ENCODE results near the gene PLXDC1.

DNA sequence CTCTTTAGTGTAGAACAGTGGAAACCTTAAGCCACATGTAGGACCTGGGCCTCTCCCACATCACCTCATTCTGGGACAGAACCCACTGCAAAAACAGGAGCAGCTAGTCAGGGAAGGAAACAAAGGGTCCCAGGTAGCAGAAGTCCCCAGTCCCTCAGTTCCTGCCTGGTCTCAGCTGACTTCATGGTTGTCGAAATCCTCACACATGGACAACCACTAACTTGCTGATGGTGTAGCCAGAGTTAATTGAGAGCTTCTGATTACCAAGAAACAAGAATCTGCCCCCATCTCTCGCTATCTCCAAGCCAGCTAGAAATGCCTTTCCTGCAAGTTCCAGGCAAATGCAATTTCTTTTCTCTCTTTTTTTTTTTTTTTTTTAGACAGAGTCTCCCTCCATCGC, 18.1 kb upstream of the PLXDC1 start:
- TF ChIP-seq POLR2A (IDR thresholded peaks at IDR 0.05): no peak
- TF ChIP-seq, protein P1, sequence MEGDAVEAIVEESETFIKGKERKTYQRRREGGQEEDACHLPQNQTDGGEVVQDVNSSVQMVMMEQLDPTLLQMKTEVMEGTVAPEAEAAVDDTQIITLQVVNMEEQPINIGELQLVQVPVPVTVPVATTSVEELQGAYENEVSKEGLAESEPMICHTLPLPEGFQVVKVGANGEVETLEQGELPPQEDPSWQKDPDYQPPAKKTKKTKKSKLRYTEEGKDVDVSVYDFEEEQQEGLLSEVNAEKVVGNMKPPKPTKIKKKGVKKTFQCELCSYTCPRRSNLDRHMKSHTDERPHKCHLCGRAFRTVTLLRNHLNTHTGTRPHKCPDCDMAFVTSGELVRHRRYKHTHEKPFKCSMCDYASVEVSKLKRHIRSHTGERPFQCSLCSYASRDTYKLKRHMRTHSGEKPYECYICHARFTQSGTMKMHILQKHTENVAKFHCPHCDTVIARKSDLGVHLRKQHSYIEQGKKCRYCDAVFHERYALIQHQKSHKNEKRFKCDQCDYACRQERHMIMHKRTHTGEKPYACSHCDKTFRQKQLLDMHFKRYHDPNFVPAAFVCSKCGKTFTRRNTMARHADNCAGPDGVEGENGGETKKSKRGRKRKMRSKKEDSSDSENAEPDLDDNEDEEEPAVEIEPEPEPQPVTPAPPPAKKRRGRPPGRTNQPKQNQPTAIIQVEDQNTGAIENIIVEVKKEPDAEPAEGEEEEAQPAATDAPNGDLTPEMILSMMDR (IDR thresholded peaks at IDR 0.05): no peak
- TF ChIP-seq POLR2AphosphoS5 (IDR thresholded peaks at IDR 0.05): no peak
- TF ChIP-seq EP300 (IDR thresholded peaks at IDR 0.05; ENCODE audit: low read depth): no peak
